ENCODE results near the gene BDKRB2.

BDKRB2 gene

DNA sequence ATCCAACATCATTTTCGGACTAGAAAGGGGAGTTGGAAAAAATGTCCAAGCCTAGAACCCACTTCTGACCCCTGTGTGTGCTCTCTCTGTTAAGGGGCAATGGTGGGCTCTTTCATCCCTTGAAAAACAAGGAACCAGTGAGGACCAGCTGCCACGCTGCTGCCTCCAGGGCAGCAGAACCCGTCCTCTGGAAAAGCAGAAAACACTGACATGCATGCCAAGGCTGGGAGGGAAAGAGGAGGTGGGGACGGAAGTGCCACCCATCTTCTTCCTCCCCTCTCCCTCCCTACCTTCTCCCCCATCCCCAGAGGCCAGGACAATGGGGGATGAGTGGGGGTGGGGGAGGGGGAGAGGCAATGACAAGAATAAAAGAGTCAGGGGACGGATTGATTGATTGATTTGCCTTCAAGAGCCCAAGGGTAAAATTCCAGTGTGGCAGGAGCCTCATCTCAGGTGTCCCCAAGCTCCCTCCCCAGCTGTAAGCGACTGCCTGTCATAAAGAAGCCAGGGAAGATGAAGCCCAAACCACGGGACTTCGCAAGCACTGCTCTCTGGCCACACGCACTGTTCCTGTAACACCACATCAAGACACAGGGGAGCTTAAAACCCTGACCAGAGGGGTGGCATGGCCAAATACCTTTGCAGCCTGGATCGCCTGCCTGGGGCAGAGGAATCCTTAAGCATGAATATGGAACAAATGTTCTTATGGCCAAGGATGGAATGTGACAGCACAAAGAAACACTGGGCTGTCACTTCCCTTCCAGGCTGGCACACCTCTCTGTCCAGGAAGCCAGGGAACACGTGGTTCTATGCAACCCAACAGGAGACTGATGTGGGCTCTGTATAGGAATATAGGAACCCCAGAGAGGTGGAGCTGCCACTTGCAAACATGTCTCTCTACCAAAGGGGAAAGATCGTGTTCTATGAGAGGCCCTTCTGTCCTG lies 38.9 kb upstream of the BDKRB2 start:
- H3K79me2 ChIP-seq (ENCODE audit: control insufficient read depth, insufficient read depth, low read length, unreplicated experiment) = no peaks in the 10 kb centered on the region
- no peaks in the 10 kb centered on the region for H3K36me3 ChIP-seq (ENCODE audit: insufficient read depth, low read length)
- no peak overlapping the region for H2AFZ ChIP-seq (ENCODE audit: low read length, unreplicated experiment)
- H3K4me3 ChIP-seq (ENCODE audit: low read depth, low read length) = no peak overlapping the region
- peaks cover 10% of the 10 kb centered on the region for H3K4me1 ChIP-seq (ENCODE audit: control insufficient read depth, insufficient read depth, low read length, unreplicated experiment)
- no peaks in the 10 kb centered on the region for H3K27me3 ChIP-seq (ENCODE audit: insufficient read depth, low read length)
- H3K27ac ChIP-seq (ENCODE audit: low read depth, low read length) = no peak overlapping the region

- Histone ChIP-seq H3K79me2 (ENCODE audit: control insufficient read depth, insufficient read depth, low read length, unreplicated experiment) (no peaks in the 10 kb centered on the region), H3K36me3 (ENCODE audit: insufficient read depth, low read length) (no peaks in the 10 kb centered on the region), H2AFZ (ENCODE audit: low read length, unreplicated experiment) (no peak overlapping the region), H3K27ac (ENCODE audit: low read depth, low read length) (no peak overlapping the region), H3K4me1 (ENCODE audit: control insufficient read depth, insufficient read depth, low read length, unreplicated experiment) (peaks cover 10% of the 10 kb centered on the region), H3K4me3 (ENCODE audit: low read depth, low read length) (no peak overlapping the region), H3K27me3 (ENCODE audit: insufficient read depth, low read length) (no peaks in the 10 kb centered on the region)
These were observed 38.0 kb upstream of the BDKRB2 start for GRCh38 chr14:96166461-96167223.

DNA sequence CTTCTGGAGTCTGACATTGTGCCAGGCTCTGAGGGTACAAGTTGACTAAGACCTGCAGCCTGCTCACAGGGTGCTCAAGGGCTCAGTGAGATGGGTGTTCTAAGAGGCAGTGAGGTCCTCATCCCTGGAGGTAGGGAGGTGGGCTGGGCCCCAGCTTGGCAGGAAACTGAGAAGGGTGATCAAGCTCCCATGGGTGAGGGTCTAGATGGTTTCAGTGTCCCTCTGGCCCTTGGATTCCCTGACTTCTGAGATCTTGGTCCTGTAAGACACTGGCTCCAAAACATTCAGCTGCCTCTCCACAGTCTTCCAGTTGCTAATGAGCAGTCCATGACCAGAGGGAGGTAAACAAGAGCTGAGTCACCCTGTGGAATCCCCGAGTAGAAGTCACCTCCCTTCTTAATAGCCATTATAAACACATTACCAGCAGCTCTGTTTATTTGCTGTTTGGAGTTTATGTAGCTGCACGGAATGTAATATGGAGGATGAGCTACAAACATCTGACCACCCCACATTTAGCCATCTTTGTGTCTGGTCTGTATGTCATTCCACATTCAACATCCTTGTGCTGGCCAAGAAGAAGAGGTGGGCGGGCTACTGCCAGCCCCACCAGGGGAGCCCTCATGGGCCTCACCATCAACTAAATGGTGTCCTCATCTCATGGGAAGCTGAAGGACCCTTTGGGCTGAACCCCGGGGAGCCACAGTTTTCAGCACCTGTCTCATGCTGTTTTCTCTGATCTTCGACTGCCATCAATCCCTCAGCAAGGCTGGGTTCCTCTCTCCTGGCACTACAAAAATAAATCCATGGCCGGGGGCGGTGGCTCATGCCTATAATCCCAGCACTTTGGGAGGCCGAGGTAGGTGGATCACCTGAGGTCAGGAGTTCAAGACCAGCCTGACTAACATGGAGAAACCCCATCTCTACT lies 37.2 kb upstream of the BDKRB2 start:
- Histone ChIP-seq H3K4me3 (ENCODE audit: low read depth, low read length) (no peak overlapping the region), H3K27me3 (ENCODE audit: insufficient read depth, low read length) (no peaks in the 10 kb centered on the region), H3K79me2 (ENCODE audit: control insufficient read depth, insufficient read depth, low read length, unreplicated experiment) (no peaks in the 10 kb centered on the region), H3K36me3 (ENCODE audit: insufficient read depth, low read length) (no peaks in the 10 kb centered on the region), H3K4me1 (ENCODE audit: control insufficient read depth, insufficient read depth, low read length, unreplicated experiment) (peaks cover 10% of the 10 kb centered on the region), H2AFZ (ENCODE audit: low read length, unreplicated experiment) (no peak overlapping the region), H3K27ac (ENCODE audit: low read depth, low read length) (no peak overlapping the region)

- H3K4me3 ChIP-seq (ENCODE audit: low read depth, low read length) = no peak overlapping the region
- no peaks in the 10 kb centered on the region for H3K36me3 ChIP-seq (ENCODE audit: insufficient read depth, low read length)
- no peak overlapping the region for H2AFZ ChIP-seq (ENCODE audit: low read length, unreplicated experiment)
- H3K27me3 ChIP-seq (ENCODE audit: insufficient read depth, low read length) = no peaks in the 10 kb centered on the region
- H3K79me2 ChIP-seq (ENCODE audit: control insufficient read depth, insufficient read depth, low read length, unreplicated experiment) = no peaks in the 10 kb centered on the region
- H3K27ac ChIP-seq (ENCODE audit: low read depth, low read length) = no peak overlapping the region
- H3K4me1 ChIP-seq (ENCODE audit: control insufficient read depth, insufficient read depth, low read length, unreplicated experiment) = peaks cover 10% of the 10 kb centered on the region
These were observed 36.1 kb upstream of the BDKRB2 start for GRCh38 chr14:96168581-96168980.

DNA sequence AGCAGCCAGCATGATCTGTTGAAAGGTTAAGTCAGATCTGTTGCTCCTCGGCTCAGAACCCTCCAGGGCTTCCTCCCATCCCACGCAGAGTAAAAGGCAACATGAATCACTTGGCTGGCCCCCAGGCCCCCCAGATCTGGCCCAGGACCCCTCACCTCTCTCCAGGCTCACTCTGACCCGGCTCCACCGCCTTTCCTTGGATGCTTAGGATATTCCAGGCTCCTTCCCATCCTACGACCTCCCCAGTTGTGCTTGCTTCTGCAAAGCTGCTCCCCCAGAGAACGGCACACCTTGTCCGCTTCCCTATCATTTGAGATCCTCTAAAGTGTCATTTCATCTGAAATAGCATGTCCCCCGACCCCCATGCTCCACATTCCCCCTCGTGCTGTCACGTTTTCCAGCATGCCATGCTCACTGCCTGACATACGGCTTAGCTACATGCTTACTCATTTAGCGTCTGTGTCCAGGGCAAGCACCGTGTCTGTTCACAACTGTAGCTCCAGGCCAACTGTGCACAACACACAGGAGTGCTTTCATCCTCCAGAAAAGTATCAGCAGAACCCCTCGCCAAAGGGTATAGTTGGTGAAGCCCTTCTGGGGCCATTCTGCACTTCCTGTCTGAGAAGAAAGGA lies 33.6 kb upstream of the BDKRB2 start:
- H3K4me3 ChIP-seq (ENCODE audit: low read depth, low read length) = no peak overlapping the region
- no peaks in the 10 kb centered on the region for H3K79me2 ChIP-seq (ENCODE audit: control insufficient read depth, insufficient read depth, low read length, unreplicated experiment)
- no peaks in the 10 kb centered on the region for H3K27me3 ChIP-seq (ENCODE audit: insufficient read depth, low read length)
- H3K4me1 ChIP-seq (ENCODE audit: control insufficient read depth, insufficient read depth, low read length, unreplicated experiment) = peaks cover 15% of the 10 kb centered on the region
- no peak overlapping the region for H2AFZ ChIP-seq (ENCODE audit: low read length, unreplicated experiment)
- no peak overlapping the region for H3K27ac ChIP-seq (ENCODE audit: low read depth, low read length)
- H3K36me3 ChIP-seq (ENCODE audit: insufficient read depth, low read length) = no peaks in the 10 kb centered on the region

DNA sequence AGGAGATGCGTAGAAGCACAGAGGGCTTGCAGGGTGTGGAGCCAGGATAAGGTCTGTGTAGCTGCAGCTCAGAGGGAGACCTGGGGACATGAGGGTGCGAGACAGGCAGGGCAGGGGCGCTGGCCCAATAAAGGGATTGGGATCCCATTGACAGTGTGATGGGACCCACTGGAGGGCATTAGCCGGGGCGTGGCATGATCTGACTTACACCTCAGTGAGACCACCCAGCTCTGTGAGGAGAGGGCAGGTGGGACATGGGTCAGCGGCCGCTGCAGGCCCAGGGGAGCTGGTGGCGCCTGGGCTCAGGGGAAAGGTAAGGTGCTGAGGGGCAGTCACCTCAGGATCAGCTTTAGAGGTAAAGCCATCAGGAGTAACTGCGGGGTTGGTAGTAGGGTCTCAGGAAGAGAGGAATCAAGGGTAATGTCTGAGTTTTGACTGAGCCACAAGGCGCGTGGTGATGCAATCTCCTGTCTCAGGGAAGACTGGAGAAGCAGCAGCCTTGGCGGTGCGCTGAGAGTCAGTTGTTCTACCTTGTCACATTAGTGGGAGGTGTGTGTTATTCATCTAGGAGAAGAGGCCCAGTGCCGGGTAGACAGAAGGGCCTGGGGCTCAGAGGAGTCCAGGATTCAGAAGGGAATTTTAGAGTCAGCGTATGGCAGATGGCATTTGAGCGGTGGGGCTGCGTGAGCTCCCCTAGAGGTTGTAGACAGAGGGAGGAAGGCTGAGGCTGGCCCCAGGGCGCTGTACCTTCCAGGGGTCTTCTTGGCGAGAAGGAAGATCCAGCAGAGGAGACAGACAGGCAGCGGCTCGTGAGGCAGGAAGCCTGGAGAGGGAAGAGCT lies 30.8 kb upstream of the BDKRB2 start:
- Histone ChIP-seq H2AFZ (ENCODE audit: low read length, unreplicated experiment) (no peak overlapping the region), H3K36me3 (ENCODE audit: insufficient read depth, low read length) (no peaks in the 10 kb centered on the region), H3K79me2 (ENCODE audit: control insufficient read depth, insufficient read depth, low read length, unreplicated experiment) (no peaks in the 10 kb centered on the region), H3K27me3 (ENCODE audit: insufficient read depth, low read length) (no peaks in the 10 kb centered on the region), H3K4me3 (ENCODE audit: low read depth, low read length) (no peak overlapping the region), H3K4me1 (ENCODE audit: control insufficient read depth, insufficient read depth, low read length, unreplicated experiment) (peaks cover 21% of the 10 kb centered on the region), H3K27ac (ENCODE audit: low read depth, low read length) (no peak overlapping the region)

DNA sequence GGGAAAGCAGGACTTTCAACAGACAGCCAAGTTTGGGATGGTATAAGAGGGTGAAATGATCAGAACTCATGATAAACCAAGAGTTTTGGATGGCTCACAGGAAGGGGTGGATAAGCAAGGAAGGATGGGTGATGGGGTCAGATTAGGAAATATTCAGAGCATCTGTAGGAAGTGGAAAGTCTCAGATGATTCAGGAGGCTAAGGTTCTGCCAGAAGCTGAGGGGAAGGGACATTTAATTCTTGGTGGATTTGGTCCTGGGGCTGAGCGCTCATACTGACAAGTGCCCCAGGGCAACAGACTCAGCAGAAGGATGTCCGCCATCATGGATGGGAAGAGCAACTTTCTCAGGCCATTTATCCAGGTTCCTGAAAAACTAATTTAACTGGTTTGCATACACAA lies 28.4 kb upstream of the BDKRB2 start:
- Histone ChIP-seq H3K27me3 (ENCODE audit: insufficient read depth, low read length) (no peaks in the 10 kb centered on the region), H3K4me3 (ENCODE audit: low read depth, low read length) (no peak overlapping the region), H3K79me2 (ENCODE audit: control insufficient read depth, insufficient read depth, low read length, unreplicated experiment) (no peaks in the 10 kb centered on the region), H3K27ac (ENCODE audit: low read depth, low read length) (peak overlapping the region; percentile 70), H3K4me1 (ENCODE audit: control insufficient read depth, insufficient read depth, low read length, unreplicated experiment) (peaks cover 21% of the 10 kb centered on the region), H2AFZ (ENCODE audit: low read length, unreplicated experiment) (no peak overlapping the region), H3K36me3 (ENCODE audit: insufficient read depth, low read length) (no peaks in the 10 kb centered on the region)

DNA sequence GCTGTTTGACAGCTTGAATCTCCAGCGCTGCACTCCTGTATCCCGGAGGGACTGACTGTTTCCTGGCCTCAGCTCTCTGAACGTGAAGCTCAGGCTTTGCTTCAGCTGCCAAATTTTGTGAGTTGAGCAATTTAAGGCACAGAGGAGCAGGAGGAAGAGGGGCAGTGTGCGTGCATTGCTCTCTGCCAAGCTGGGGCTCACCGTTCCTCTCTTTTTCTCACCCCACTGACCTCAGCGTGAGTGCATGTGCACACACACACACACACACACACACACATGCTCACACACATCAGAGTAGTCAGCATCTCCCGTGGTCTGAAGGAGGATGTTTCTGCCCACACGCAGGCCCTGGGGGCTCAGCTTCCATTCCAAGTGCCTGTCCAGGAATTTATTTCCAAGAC lies 27.8 kb upstream of the BDKRB2 start:
- Histone ChIP-seq H3K27ac (ENCODE audit: low read depth, low read length) (peak overlapping the region; percentile 70), H2AFZ (ENCODE audit: low read length, unreplicated experiment) (no peak overlapping the region)

GRCh38 chr14:96177766-96178375 lies 26.8 kb upstream of the BDKRB2 start:
- peaks cover 24% of the 10 kb centered on the region for H3K4me1 ChIP-seq (ENCODE audit: control insufficient read depth, insufficient read depth, low read length, unreplicated experiment)
- H3K4me3 ChIP-seq (ENCODE audit: low read depth, low read length) = no peak overlapping the region
- H2AFZ ChIP-seq (ENCODE audit: low read length, unreplicated experiment) = no peak overlapping the region
- no peaks in the 10 kb centered on the region for H3K36me3 ChIP-seq (ENCODE audit: insufficient read depth, low read length)
- H3K27ac ChIP-seq (ENCODE audit: low read depth, low read length) = peak overlapping the region; percentile 67; the same call in 1 of the 2 replicates
- no peaks in the 10 kb centered on the region for H3K27me3 ChIP-seq (ENCODE audit: insufficient read depth, low read length)
- no peaks in the 10 kb centered on the region for H3K79me2 ChIP-seq (ENCODE audit: control insufficient read depth, insufficient read depth, low read length, unreplicated experiment)

More for the DNA sequence above, 27.8 kb upstream of the BDKRB2 start:
- Histone ChIP-seq H3K4me3 (ENCODE audit: low read depth, low read length) (peak overlapping the region; percentile 10; the same call in 1 of the 2 replicates), H3K4me1 (ENCODE audit: control insufficient read depth, insufficient read depth, low read length, unreplicated experiment) (peaks cover 21% of the 10 kb centered on the region), H3K79me2 (ENCODE audit: control insufficient read depth, insufficient read depth, low read length, unreplicated experiment) (no peaks in the 10 kb centered on the region), H3K36me3 (ENCODE audit: insufficient read depth, low read length) (no peaks in the 10 kb centered on the region), H3K27me3 (ENCODE audit: insufficient read depth, low read length) (no peaks in the 10 kb centered on the region)
